SKM-1 (cell line): ENCODE results near the gene ZNF319.
"Not testable (repeated sequence)": the region's sequence is repeated elsewhere in the genome, so short reads cannot be mapped to it uniquely, and the experiment has no call there.

ENCODE experiments used
- DNase-seq: peaks from one replicate; lab custom pipeline; 2025; ENCODE audit not compliant: unreplicated experiment; lab: John Stamatoyannopoulos, UW

ZNF319 gene

GRCh38 chr16:58022601-58023371, 22.3 kb upstream of the ZNF319 start:
- no peak for DNase-seq

GRCh38 chr16:58021661-58022551, 21.4 kb upstream of the ZNF319 start:
- no peak for DNase-seq

GRCh38 chr16:58020628-58021521, 20.4 kb upstream of the ZNF319 start:
- no peak for DNase-seq

GRCh38 chr16:58019866-58020538, 19.5 kb upstream of the ZNF319 start:
- DNase-seq: no peak

- no peak for DNase-seq
Measured at GRCh38 chr16:58018803-58019202, 18.3 kb upstream of the ZNF319 start.

- DNase-seq: no peak
Measured at GRCh38 chr16:58016840-58017446, 16.5 kb upstream of the ZNF319 start.

GRCh38 chr16:58013201-58013956, 12.9 kb upstream of the ZNF319 start:
- no peak for DNase-seq

GRCh38 chr16:58012481-58012880, 12.0 kb upstream of the ZNF319 start:
- DNase-seq: no peak

GRCh38 chr16:58011652-58012051, 11.2 kb upstream of the ZNF319 start:
- no peak for DNase-seq

- no peak for DNase-seq
Measured at GRCh38 chr16:58010886-58011285, 10.4 kb upstream of the ZNF319 start.

- DNase-seq: no peak
Measured at GRCh38 chr16:58009856-58010416, 9.5 kb upstream of the ZNF319 start.

- not testable (repeated sequence) for DNase-seq
Measured at GRCh38 chr16:58004736-58005135, 4.3 kb upstream of the ZNF319 start.

GRCh38 chr16:58002936-58003335, 2.5 kb upstream of the ZNF319 start:
- no peak for DNase-seq

GRCh38 chr16:58002416-58002800, 1.9 kb upstream of the ZNF319 start:
- no peak for DNase-seq

GRCh38 chr16:58001781-58002415, 1.4 kb upstream of the ZNF319 start:
- DNase-seq: no peak

- DNase-seq: peak; percentile 62
Measured at GRCh38 chr16:58000706-58001676, 519 bp upstream of the ZNF319 start, which contains the start of gene USB1. TSS of gene USB1 (plus strand) at chr16:58001407. CDS start at chr16:58001484, 77 bp downstream.

- no peak for DNase-seq
Measured at GRCh38 chr16:57999366-57999970, 1.0 kb downstream of the ZNF319 start.
